Type B pancreatic cell (in vitro differentiated cells): ENCODE measurements around the gene CLIP3. TPM values are rescaled to one million over a fixed set of nuclear protein-coding genes. Genes with fewer than 3 reads are reported as not detected.

Source experiments
- DNase-seq: peaks from one replicate; pipeline ENCODE4 v3.0.0; 2021; ENCODE audit warnings: mixed read lengths; ENCODE audit not compliant: unreplicated experiment; ENCODE audit errors: extremely low spot score
- H3K27ac Mint-ChIP-seq: 2 replicates; pipeline ENCODE4 v1.8.0; 2021; ENCODE audit warnings: mild to moderate bottlenecking, mixed read lengths
- H3K27me3 Mint-ChIP-seq: 2 replicates; pipeline ENCODE4 v1.8.0; 2021; ENCODE audit warnings: mixed read lengths
- H3K36me3 Mint-ChIP-seq: 2 replicates; pipeline ENCODE4 v1.8.0; 2021; ENCODE audit warnings: mixed read lengths
- H3K4me1 Mint-ChIP-seq: one replicate; pipeline ENCODE4 v1.8.0; 2021; ENCODE audit warnings: mixed read lengths; ENCODE audit not compliant: unreplicated experiment
- H3K4me3 Mint-ChIP-seq: 2 replicates; pipeline ENCODE4 v1.8.0; 2021; ENCODE audit warnings: mild to moderate bottlenecking, mixed read lengths
- H3K9me3 Mint-ChIP-seq: 2 replicates; pipeline ENCODE4 v1.8.0; 2021; ENCODE audit warnings: mixed read lengths
- CTCF ChIP-seq: fragments of 200-600 bp; sonication (generic); conservative IDR thresholded peaks from 2 replicates; pipeline ENCODE4 v1.5.0; 2021; ENCODE audit warnings: antibody characterized with exemption, mild to moderate bottlenecking
- total RNA-seq: library from RNA; stranded (reverse); gene quantifications from 2 replicates; pipeline ENCODE4 v1.2.1, GENCODE V29; 2021; ENCODE audit warnings: low replicate concordance

Gene CLIP3
- total RNA-seq, 1 donor from 2014 or later, result 51.1 TPM

- no peaks in the 10 kb centered on the region for H3K36me3 Mint-ChIP-seq
- peak overlapping the region; percentile 16 for H3K27ac Mint-ChIP-seq
- H3K9me3 Mint-ChIP-seq, result no peaks in the 10 kb centered on the region
- H3K4me3 Mint-ChIP-seq, result peak overlapping the region; percentile 63
- no peak for TF ChIP-seq CTCF
- H3K27me3 Mint-ChIP-seq, result no peaks in the 10 kb centered on the region
- peaks cover 10% of the 10 kb centered on the region for H3K4me1 Mint-ChIP-seq
- DNase-seq, result no peak
Measured at GRCh38 chr19:36051637-36052036, 19.0 kb upstream of the CLIP3 start.

GRCh38 chr19:36051236-36051635 is 18.6 kb upstream of the CLIP3 start:
- Mint-ChIP-seq H3K27ac (peak overlapping the region; percentile 16), H3K36me3 (no peaks in the 10 kb centered on the region), H3K4me3 (peak overlapping the region; percentile 63), H3K27me3 (no peaks in the 10 kb centered on the region), H3K9me3 (no peaks in the 10 kb centered on the region), H3K4me1 (peaks cover 7% of the 10 kb centered on the region)
- DNase-seq, result no peak
- TF ChIP-seq CTCF, result no peak

GRCh38 chr19:36049080-36049698 is 16.5 kb upstream of the CLIP3 start:
- H3K27ac Mint-ChIP-seq, result no peak overlapping the region
- DNase-seq, result no peak
- H3K4me3 Mint-ChIP-seq, result no peak overlapping the region
- H3K9me3 Mint-ChIP-seq, result no peaks in the 10 kb centered on the region
- no peaks in the 10 kb centered on the region for H3K27me3 Mint-ChIP-seq
- TF ChIP-seq CTCF, result no peak
- no peaks in the 10 kb centered on the region for H3K36me3 Mint-ChIP-seq
- H3K4me1 Mint-ChIP-seq, result peaks cover 5% of the 10 kb centered on the region

GRCh38 chr19:36047835-36048234 is 15.2 kb upstream of the CLIP3 start:
- Mint-ChIP-seq H3K4me1 (no peaks in the 10 kb centered on the region), H3K9me3 (no peaks in the 10 kb centered on the region), H3K4me3 (no peak overlapping the region), H3K27ac (no peak overlapping the region), H3K27me3 (no peaks in the 10 kb centered on the region), H3K36me3 (no peaks in the 10 kb centered on the region)
- DNase-seq, result no peak
- no peak for TF ChIP-seq CTCF

GRCh38 chr19:36046443-36047050 is 13.9 kb upstream of the CLIP3 start:
- no peaks in the 10 kb centered on the region for H3K27me3 Mint-ChIP-seq
- no peak overlapping the region for H3K4me3 Mint-ChIP-seq
- no peaks in the 10 kb centered on the region for H3K9me3 Mint-ChIP-seq
- H3K27ac Mint-ChIP-seq, result no peak overlapping the region
- no peaks in the 10 kb centered on the region for H3K36me3 Mint-ChIP-seq
- TF ChIP-seq CTCF, result no peak
- DNase-seq, result no peak
- peaks cover 6% of the 10 kb centered on the region for H3K4me1 Mint-ChIP-seq
